Esophagus muscularis mucosa (tissue), 3 donors: ENCODE data around the gene SYNE1.

Experiments used
- CTCF ChIP-seq, 3 experiments: fragments of 200-600 bp in 2 of 3; fragments of 450-650 bp in 1 of 3; sonication (generic) in 2 of 3; IDR thresholded peaks; one replicate each; pipeline ENCODE4 v1.5.1; 2017 to 2019; ENCODE audit warnings: antibody characterized with exemption in 3 of 3, mild to moderate bottlenecking in 2 of 3, moderate library complexity in 1 of 3
- POLR2A ChIP-seq: fragments of 450-650 bp; IDR thresholded peaks from one replicate; pipeline ENCODE4 v1.6.1; 2017; ENCODE audit warnings: antibody characterized with exemption, moderate library complexity, mild to moderate bottlenecking, low read depth
- POLR2AphosphoS5 ChIP-seq, 2 donors: sonication (generic); formaldehyde crosslinking; IDR thresholded peaks; one replicate each; pipeline ENCODE4 v1.6.1; 2017; ENCODE audit warnings: antibody characterized with exemption in 2 of 2

GRCh38 chr6:152478377-152479010 lies 158.7 kb downstream of the SYNE1 start:
- TF ChIP-seq CTCF (IDR thresholded peaks at IDR 0.05) (no peak), POLR2A (no peak), POLR2AphosphoS5 (IDR thresholded peaks at IDR 0.05) (no peak)
